HepG2 (cell line): ENCODE measurements around the gene AQP6. TPM values are rescaled to one million over a fixed set of nuclear protein-coding genes. Genes with fewer than 3 reads are reported as not detected.

Experiments
- GABPB1 ChIP-seq: IDR thresholded peaks from 2 replicates; pipeline ENCODE4 v1.6.1; 2016; ENCODE audit warnings: mild to moderate bottlenecking, missing genetic modification reagents, moderate library complexity, missing compliant biosample characterization
- HIVEP1 ChIP-seq: sonication (generic); formaldehyde crosslinking; IDR thresholded peaks from 2 replicates; pipeline ENCODE4 v1.4.0; 2020; ENCODE audit warnings: mild to moderate bottlenecking, missing genetic modification reagents
- KLF13 ChIP-seq: sonication (generic); formaldehyde crosslinking; IDR thresholded peaks from 2 replicates; pipeline ENCODE4 v1.4.0; 2020; ENCODE audit warnings: mild to moderate bottlenecking, missing genetic modification reagents
- KLF15 ChIP-seq: sonication (generic); formaldehyde crosslinking; IDR thresholded peaks from 2 replicates; pipeline ENCODE4 v1.8.1; 2023; ENCODE audit warnings: borderline replicate concordance, mild to moderate bottlenecking, inconsistent platforms, missing genetic modification reagents, mixed read lengths
- MTA3 ChIP-seq: sonication (generic); formaldehyde crosslinking; IDR thresholded peaks from 2 replicates; pipeline ENCODE4 v1.4.0; 2020; ENCODE audit warnings: missing genetic modification reagents
- MYC ChIP-seq: sonication (generic); formaldehyde crosslinking; IDR thresholded peaks from 2 replicates; pipeline ENCODE4 v1.9.0; 2021; ENCODE audit warnings: missing genetic modification reagents, borderline replicate concordance
- NFATC3 ChIP-seq: sonication (generic); formaldehyde crosslinking; IDR thresholded peaks from 2 replicates; pipeline ENCODE4 v1.5.1; 2020; ENCODE audit warnings: mild to moderate bottlenecking, missing genetic modification reagents
- RBAK ChIP-seq: sonication (generic); formaldehyde crosslinking; IDR thresholded peaks from 2 replicates; pipeline ENCODE4 v1.5.1; 2020; ENCODE audit warnings: mild to moderate bottlenecking, missing genetic modification reagents
- SMAD9 ChIP-seq: sonication (generic); formaldehyde crosslinking; IDR thresholded peaks from 2 replicates; pipeline ENCODE4 v1.5.1; 2020; ENCODE audit warnings: mild to moderate bottlenecking, missing genetic modification reagents
- TAF1 ChIP-seq: sonication (generic); formaldehyde crosslinking; IDR thresholded peaks from 2 replicates; pipeline ENCODE4 v1.4.0; 2020; ENCODE audit warnings: missing genetic modification reagents
- TFDP1 ChIP-seq: IDR thresholded peaks from 2 replicates; pipeline ENCODE4 v1.6.1; 2016; ENCODE audit warnings: missing compliant biosample characterization, missing genetic modification reagents, borderline replicate concordance
- XRCC5 ChIP-seq: fragments of 200-400 bp; formaldehyde crosslinking; optimal IDR thresholded peaks from 2 replicates; pipeline ENCODE3; 2017; ENCODE audit warnings: mild to moderate bottlenecking, low read length
- ZBTB33 ChIP-seq: sonication (generic); formaldehyde crosslinking; IDR thresholded peaks from 2 replicates; pipeline ENCODE4 v1.4.0; 2020; ENCODE audit warnings: missing genetic modification reagents
- ZNF446 ChIP-seq: sonication (generic); formaldehyde crosslinking; IDR thresholded peaks from 2 replicates; pipeline ENCODE4 v1.5.0; 2020; ENCODE audit warnings: mild to moderate bottlenecking, missing genetic modification reagents
- ZNF772 ChIP-seq: sonication (generic); formaldehyde crosslinking; IDR thresholded peaks from 2 replicates; pipeline ENCODE4 v1.5.0; 2020; ENCODE audit warnings: mild to moderate bottlenecking, missing genetic modification reagents
- ZNF773 ChIP-seq: sonication (generic); formaldehyde crosslinking; IDR thresholded peaks from 2 replicates; pipeline ENCODE4 v1.4.0; 2020; ENCODE audit warnings: missing genetic modification reagents, borderline replicate concordance
- polyA plus RNA-seq, 8 experiments: library from polyadenylated mRNA; depleted of rRNA in 3 of 8; stranded (reverse) in 7 of 8; unstranded in 1 of 8; fragments of >200 nt; fragmentation: Illumina TruSeq in 4 of 8; extraction: Trizol in 4 of 8; gene quantifications; 2 replicates each; pipeline versions ENCODE4 v1.2.1 to v1.2.3, GENCODE V29; 2011 to 2016; ENCODE audit warnings: low read depth in 4 of 8, missing spikeins in 1 of 8, mixed read lengths in 1 of 8; ENCODE audit not compliant: insufficient read depth in 1 of 8
- total RNA-seq, 5 experiments: library from RNA; depleted of rRNA; stranded (reverse); fragments of >200 nt; fragmentation: Illumina TruSeq; extraction: Trizol; gene quantifications; 2 replicates each; pipeline ENCODE4 v1.2.3, GENCODE V29; 2016; ENCODE audit warnings: low read depth in 1 of 5
- TF ChIP-seq, protein P1 (sequence below): sonication (generic); formaldehyde crosslinking; IDR thresholded peaks from 2 replicates; pipeline ENCODE4 v1.9.0; 2022; ENCODE audit warnings: missing genetic modification reagents, mild to moderate bottlenecking, borderline replicate concordance
- TF ChIP-seq, protein P2 (sequence below), 2 experiments: IDR thresholded peaks; 2 replicates each; pipeline ENCODE4 v1.6.1; 2011 to 2012; ENCODE audit warnings: low read length in 2 of 2, borderline replicate concordance in 1 of 2, low read depth in 1 of 2, mild to moderate bottlenecking in 1 of 2, moderate library complexity in 1 of 2

AQP6 gene
- total and polyA plus RNA-seq, 2 of the 13 experiments (the other 11 are each of a cell fraction or from before 2014, with no cell fraction given), result 0.32 to 1.3 TPM

DNA sequence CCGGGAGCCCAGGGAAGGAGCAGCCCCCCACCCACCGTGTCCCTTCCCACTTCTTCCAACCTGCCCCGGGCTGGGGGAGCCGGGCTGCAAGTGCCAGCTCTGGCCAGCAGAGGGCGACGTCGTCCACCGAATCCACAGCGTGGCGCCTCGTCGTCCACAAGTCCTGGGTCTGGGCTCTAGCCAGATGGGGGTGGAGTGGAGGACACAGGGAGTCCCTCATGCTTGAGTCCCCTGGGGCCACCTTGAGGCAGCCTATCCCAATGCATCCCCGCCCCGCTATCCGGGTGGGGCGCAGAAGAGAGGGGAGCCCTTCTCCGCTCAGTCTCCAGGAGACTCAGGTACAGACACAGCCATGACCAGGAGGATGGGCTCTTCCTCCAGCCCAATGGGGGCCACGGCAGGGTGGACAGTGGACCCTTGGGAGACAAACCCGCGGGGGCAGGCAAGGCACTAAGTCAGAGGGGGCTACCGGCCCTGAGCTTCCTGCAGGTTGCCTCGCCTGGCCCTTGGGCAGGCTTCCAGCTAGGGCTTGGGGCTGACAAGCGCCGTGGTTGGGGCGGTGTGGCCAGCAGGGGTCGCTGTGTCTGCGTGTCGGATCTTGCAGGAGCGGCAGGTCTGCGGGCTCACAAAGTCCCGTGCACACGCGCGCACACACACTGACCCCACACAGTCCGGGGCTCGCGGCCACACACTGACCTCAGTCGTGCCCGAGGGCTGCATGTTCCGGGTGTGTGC, 5.5 kb upstream of the AQP6 start (continued):
- TF ChIP-seq GABPB1 (peak; percentile 58; the same call in 1 of the 2 replicates), KLF15 (CRISPR knock-in tag) (no peak), TAF1 (CRISPR knock-in tag) (no peak), ZNF772 (CRISPR knock-in tag) (peak; percentile 84), XRCC5 (peak; percentile 12), MYC (CRISPR knock-in tag) (0 out of 2 replicates have a peak, but pooled peaks have one; percentile 46), ZBTB33 (0 out of 2 replicates have a peak, but pooled peaks have one; percentile 11), SMAD9 (CRISPR knock-in tag) (0 out of 2 replicates have a peak, but pooled peaks have one; percentile 68), HIVEP1 (CRISPR knock-in tag) (peak; percentile 53), TFDP1 (peak; percentile 44; the same call in 1 of the 2 replicates), ZNF773 (no peak), RBAK (no peak), ZNF446 (CRISPR knock-in tag) (no peak), KLF13 (CRISPR knock-in tag) (0 out of 2 replicates have a peak, but pooled peaks have one; percentile 25), NFATC3 (CRISPR knock-in tag) (no peak), MTA3 (CRISPR knock-in tag) (no peak)
- TF ChIP-seq, protein P1, sequence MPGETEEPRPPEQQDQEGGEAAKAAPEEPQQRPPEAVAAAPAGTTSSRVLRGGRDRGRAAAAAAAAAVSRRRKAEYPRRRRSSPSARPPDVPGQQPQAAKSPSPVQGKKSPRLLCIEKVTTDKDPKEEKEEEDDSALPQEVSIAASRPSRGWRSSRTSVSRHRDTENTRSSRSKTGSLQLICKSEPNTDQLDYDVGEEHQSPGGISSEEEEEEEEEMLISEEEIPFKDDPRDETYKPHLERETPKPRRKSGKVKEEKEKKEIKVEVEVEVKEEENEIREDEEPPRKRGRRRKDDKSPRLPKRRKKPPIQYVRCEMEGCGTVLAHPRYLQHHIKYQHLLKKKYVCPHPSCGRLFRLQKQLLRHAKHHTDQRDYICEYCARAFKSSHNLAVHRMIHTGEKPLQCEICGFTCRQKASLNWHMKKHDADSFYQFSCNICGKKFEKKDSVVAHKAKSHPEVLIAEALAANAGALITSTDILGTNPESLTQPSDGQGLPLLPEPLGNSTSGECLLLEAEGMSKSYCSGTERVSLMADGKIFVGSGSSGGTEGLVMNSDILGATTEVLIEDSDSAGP (CRISPR knock-in tag), result peak; percentile 77; the same call in 1 of the 2 replicates
- TF ChIP-seq, protein P2, sequence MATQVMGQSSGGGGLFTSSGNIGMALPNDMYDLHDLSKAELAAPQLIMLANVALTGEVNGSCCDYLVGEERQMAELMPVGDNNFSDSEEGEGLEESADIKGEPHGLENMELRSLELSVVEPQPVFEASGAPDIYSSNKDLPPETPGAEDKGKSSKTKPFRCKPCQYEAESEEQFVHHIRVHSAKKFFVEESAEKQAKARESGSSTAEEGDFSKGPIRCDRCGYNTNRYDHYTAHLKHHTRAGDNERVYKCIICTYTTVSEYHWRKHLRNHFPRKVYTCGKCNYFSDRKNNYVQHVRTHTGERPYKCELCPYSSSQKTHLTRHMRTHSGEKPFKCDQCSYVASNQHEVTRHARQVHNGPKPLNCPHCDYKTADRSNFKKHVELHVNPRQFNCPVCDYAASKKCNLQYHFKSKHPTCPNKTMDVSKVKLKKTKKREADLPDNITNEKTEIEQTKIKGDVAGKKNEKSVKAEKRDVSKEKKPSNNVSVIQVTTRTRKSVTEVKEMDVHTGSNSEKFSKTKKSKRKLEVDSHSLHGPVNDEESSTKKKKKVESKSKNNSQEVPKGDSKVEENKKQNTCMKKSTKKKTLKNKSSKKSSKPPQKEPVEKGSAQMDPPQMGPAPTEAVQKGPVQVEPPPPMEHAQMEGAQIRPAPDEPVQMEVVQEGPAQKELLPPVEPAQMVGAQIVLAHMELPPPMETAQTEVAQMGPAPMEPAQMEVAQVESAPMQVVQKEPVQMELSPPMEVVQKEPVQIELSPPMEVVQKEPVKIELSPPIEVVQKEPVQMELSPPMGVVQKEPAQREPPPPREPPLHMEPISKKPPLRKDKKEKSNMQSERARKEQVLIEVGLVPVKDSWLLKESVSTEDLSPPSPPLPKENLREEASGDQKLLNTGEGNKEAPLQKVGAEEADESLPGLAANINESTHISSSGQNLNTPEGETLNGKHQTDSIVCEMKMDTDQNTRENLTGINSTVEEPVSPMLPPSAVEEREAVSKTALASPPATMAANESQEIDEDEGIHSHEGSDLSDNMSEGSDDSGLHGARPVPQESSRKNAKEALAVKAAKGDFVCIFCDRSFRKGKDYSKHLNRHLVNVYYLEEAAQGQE (IDR thresholded peaks at IDR 0.05; ENCODE audit: borderline replicate concordance in 1 of 2, low read depth in 1 of 2, low read length in 2 of 2), result no peak
